Dermis microvascular lymphatic vessel endothelial cell (primary cell): Measurements from ENCODE around the gene RNF186. TPM values are rescaled to one million over a fixed set of nuclear protein-coding genes. Genes with fewer than 3 reads are reported as not detected.
"Not testable (repeated sequence)": the region's sequence is repeated elsewhere in the genome, so short reads cannot be mapped to it uniquely, and the experiment has no call there.

Experiments used
- DNase-seq, 2 donors: peaks; one replicate each; pipeline versions ENCODE4 v3.0.0 to v3.0.0-alpha.2; 2010; ENCODE audit warnings: low read depth in 2 of 2
- total RNA-seq: library from RNA; depleted of rRNA; stranded (reverse); fragments of >200 nt; gene quantifications from 2 replicates; pipeline ENCODE4 v1.2.1, GENCODE V29; 2014

RNF186 gene
- total RNA-seq, 1 donor from 2014 or later: not detected

- no peak for DNase-seq
Observed at GRCh38 chr1:19794583-19794982, 20.5 kb downstream of the RNF186 start.

GRCh38 chr1:19793360-19794046, 21.6 kb downstream of the RNF186 start:
- DNase-seq: no peak

GRCh38 chr1:19792237-19793002, 22.7 kb downstream of the RNF186 start:
- no peak for DNase-seq

GRCh38 chr1:19790061-19790975, 24.8 kb downstream of the RNF186 start:
- DNase-seq: not testable (repeated sequence)

DNA sequence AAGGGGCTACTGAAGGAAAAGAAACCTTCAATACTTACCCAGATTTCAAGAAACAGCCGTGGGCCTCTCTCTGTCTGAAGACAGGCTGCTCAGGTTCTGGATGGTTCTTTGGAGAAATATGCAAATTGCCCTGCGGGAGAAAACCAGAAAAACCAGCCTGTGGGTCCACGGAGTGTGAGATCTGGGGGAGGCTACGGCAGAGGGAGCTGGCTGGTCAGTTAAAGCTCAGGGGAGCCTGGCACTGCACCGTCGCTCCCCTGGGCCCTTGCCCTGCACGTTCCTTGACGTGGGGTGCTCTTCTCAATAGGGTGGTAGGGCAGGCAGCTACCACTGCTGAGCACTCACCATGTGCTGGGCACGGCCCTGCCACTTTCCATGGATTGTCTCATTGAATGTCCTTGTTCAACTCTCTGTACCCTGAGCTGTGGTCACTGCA, 28.1 kb downstream of the RNF186 start:
- no peak for DNase-seq

DNA sequence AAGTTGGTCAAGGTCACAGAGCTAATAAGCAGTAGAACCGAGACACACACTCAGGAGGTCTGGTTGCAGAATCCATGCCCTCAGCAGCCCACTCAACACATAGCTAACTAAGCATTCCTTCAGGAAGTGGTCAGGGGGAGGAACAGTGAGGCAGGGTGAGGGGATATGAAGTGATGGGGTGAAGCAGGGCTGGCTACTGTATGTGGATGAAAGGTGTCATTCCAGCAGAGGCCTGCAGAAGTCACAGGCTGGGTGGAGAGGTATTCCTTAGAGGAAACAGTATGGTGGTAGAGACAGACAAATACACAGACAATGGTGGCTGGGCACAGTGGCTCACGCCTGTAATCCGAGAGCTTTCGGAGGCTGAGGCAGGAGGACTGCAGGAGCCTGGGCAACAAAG, 29.4 kb downstream of the RNF186 start:
- no peak for DNase-seq

- DNase-seq: no peak
Observed at GRCh38 chr1:19780267-19780877, 34.7 kb downstream of the RNF186 start.

- no peak for DNase-seq
Observed at GRCh38 chr1:19776933-19777332, 38.1 kb downstream of the RNF186 start.

GRCh38 chr1:19776287-19776686, 38.8 kb downstream of the RNF186 start:
- no peak for DNase-seq

DNA sequence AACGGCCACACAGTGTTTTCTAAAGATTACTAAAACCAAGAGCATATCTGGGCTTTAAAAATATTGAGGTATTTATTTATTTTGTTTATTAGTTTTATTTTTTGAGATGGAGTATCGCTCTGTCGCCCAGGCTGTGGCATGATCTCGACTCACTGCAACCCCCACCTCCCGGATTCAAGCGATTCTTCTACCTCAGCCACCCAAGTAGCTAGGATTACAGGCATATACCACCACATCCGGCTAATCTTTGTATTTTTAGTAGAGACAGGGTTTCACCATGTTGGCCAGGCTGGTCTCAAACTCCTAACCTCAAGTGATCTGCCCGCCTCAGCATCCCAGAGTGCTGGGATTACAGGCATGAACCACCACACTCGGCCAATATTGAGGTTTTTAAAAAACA, 39.3 kb downstream of the RNF186 start:
- no peak for DNase-seq

DNA sequence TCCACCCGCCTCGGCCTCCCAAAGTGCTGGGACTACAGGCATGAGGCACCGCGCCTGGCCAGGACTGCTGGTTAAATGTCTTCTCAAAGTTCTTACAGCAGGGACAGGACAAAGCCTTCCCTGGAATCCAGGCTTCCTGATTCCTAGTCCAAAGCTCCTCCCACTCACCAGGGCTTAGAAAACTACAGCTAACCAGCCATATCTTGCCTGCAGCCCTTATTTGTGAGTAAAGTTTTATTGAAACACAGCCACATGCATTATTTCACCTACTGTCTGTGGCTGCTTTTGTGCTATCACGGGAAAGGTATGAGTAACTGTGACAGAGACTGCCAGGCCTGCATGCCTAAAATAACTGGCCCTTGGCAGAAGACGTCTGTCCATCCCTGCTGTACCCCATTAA, 39.8 kb downstream of the RNF186 start:
- no peak for DNase-seq

DNA sequence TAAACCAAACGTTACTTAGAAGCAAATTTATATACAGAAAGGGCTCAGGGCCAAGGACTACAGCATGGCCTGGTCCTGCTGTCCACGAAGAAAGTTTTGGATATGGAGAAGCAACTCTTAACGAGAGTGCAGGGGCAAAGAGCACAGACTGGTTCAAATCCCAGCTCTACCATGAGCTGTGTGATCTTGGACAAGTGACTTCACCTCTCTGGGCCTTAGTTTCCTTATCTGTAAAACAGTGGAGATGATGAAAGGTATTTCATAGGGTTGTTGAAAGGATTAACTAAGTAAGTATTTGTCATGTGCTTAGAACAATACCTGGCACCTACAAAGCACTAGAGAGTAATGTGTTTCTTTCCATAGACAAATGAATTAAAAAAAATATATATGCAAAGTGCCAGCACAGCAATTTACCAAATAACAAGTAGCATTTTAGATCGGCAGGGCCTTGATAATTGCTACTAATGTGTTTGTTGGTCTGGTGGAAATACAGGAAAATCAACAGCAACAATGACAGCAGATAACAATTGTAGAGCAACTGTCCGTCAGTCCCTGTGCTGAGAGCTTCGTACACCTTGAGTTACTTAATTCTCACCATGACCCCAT, 40.8 kb downstream of the RNF186 start:
- no peak for DNase-seq

- DNase-seq: no peak
Observed at GRCh38 chr1:19773485-19773884, 41.6 kb downstream of the RNF186 start.

- DNase-seq: no peak
Observed at GRCh38 chr1:19772053-19772452, 43.0 kb downstream of the RNF186 start.

- DNase-seq: no peak
Observed at GRCh38 chr1:19771350-19771749, 43.7 kb downstream of the RNF186 start.

- DNase-seq: no peak
Observed at GRCh38 chr1:19770436-19771190, 44.5 kb downstream of the RNF186 start.

- no peak for DNase-seq
Observed at GRCh38 chr1:19769211-19769932, 45.7 kb downstream of the RNF186 start.

GRCh38 chr1:19768353-19769210, 46.5 kb downstream of the RNF186 start:
- DNase-seq: no peak

- peak; percentile 47 to 92 for DNase-seq
Observed at GRCh38 chr1:19765623-19766022, 49.5 kb downstream of the RNF186 start.
